Large intestine (tissue), 3 donors: Measurements from ENCODE around the gene RPRD1B. TPM values are rescaled to one million over a fixed set of nuclear protein-coding genes. Genes with fewer than 3 reads are reported as not detected.
A peak's percentile ranks its signal among the peaks of the same experiment; 100 is the strongest.

Experiments
- DNase-seq, 2 donors: peaks; one replicate each; pipeline versions ENCODE4 v3.0.0 to v3.0.0-alpha.2; 2013
- H3K27ac ChIP-seq: one replicate; pipeline ENCODE4 v1.5.1; 2013; ENCODE audit warnings: low read length
- H3K27me3 ChIP-seq: 2 replicates; pipeline ENCODE4 v1.6.1; 2013; ENCODE audit warnings: low read length; ENCODE audit not compliant: control insufficient read depth, insufficient read depth
- H3K36me3 ChIP-seq: 2 replicates; pipeline ENCODE4 v1.6.1; 2013; ENCODE audit warnings: low read length; ENCODE audit not compliant: control insufficient read depth, insufficient read depth
- H3K4me1 ChIP-seq: one replicate; pipeline ENCODE4 v1.6.1; 2013; ENCODE audit warnings: low read length; ENCODE audit not compliant: control insufficient read depth, insufficient read depth
- H3K4me3 ChIP-seq: one replicate; pipeline ENCODE4 v1.5.1; 2013; ENCODE audit warnings: low read length
- H3K9me3 ChIP-seq: one replicate; pipeline ENCODE4 v1.6.1; 2013; ENCODE audit warnings: mild to moderate bottlenecking, low read depth, low read length, moderate library complexity; ENCODE audit not compliant: control insufficient read depth
- WGBS: methylation state at CpG from one replicate; pipeline ENCODE4 v1.1.5; 2013; ENCODE audit warnings: low lambda C conversion rate; ENCODE audit not compliant: insufficient coverage; 5-methylcytosine and 5-hydroxymethylcytosine counted together
- polyA plus RNA-seq: library from polyadenylated mRNA; unstranded; fragments of 120-200 nt; gene quantifications from one replicate; pipeline ENCODE4 v1.2.1, GENCODE V29; 2013

Gene RPRD1B
- polyA plus RNA-seq, 1 donor: 49.0 TPM

GRCh38 chr20:38128691-38129090, 95.1 kb downstream of the RPRD1B start:
- Histone ChIP-seq H3K9me3 (no peaks in the 10 kb centered on the region), H3K27me3 (no peaks in the 10 kb centered on the region), H3K36me3 (peaks cover 53% of the 10 kb centered on the region), H3K4me3 (no peak overlapping the region), H3K27ac (peak overlapping the region; percentile 30), H3K4me1 (no peaks in the 10 kb centered on the region)
- DNase-seq: no peak
- no CpG with 5 or more reads among the region's 2 CpGs for WGBS

- DNase-seq: no peak
- Histone ChIP-seq H3K27me3 (no peaks in the 10 kb centered on the region), H3K4me1 (no peaks in the 10 kb centered on the region), H3K27ac (peak overlapping the region; percentile 30), H3K36me3 (peaks cover 60% of the 10 kb centered on the region), H3K4me3 (no peak overlapping the region), H3K9me3 (no peaks in the 10 kb centered on the region)
- no CpG with 5 or more reads among the region's 6 CpGs for WGBS
These were observed 95.8 kb downstream of the RPRD1B start for GRCh38 chr20:38129248-38129865.

GRCh38 chr20:38129893-38130609, 96.5 kb downstream of the RPRD1B start:
- H3K4me1 ChIP-seq: no peaks in the 10 kb centered on the region
- no peak overlapping the region for H3K4me3 ChIP-seq
- no peak for DNase-seq
- H3K27ac ChIP-seq: no peak overlapping the region
- WGBS: 100% methylated on average over 1 of the region's 15 CpGs
- peaks cover 67% of the 10 kb centered on the region for H3K36me3 ChIP-seq
- no peaks in the 10 kb centered on the region for H3K27me3 ChIP-seq
- no peaks in the 10 kb centered on the region for H3K9me3 ChIP-seq

GRCh38 chr20:38130687-38131587, 97.4 kb downstream of the RPRD1B start:
- Histone ChIP-seq H3K27ac (no peak overlapping the region), H3K4me1 (no peaks in the 10 kb centered on the region), H3K9me3 (no peaks in the 10 kb centered on the region), H3K27me3 (no peaks in the 10 kb centered on the region), H3K4me3 (no peak overlapping the region), H3K36me3 (peaks cover 76% of the 10 kb centered on the region)
- DNase-seq: no peak
- no CpG with 5 or more reads among the region's 19 CpGs for WGBS

GRCh38 chr20:38131588-38132121, 98.1 kb downstream of the RPRD1B start:
- DNase-seq: no peak
- peaks cover 83% of the 10 kb centered on the region for H3K36me3 ChIP-seq
- WGBS: no CpG with 5 or more reads among the region's 3 CpGs
- no peak overlapping the region for H3K27ac ChIP-seq
- no peaks in the 10 kb centered on the region for H3K4me1 ChIP-seq
- H3K4me3 ChIP-seq: no peak overlapping the region
- no peaks in the 10 kb centered on the region for H3K27me3 ChIP-seq
- H3K9me3 ChIP-seq: no peaks in the 10 kb centered on the region

- Histone ChIP-seq H3K4me3 (no peak overlapping the region), H3K9me3 (no peaks in the 10 kb centered on the region), H3K27ac (no peak overlapping the region), H3K27me3 (no peaks in the 10 kb centered on the region), H3K36me3 (peaks cover 90% of the 10 kb centered on the region), H3K4me1 (no peaks in the 10 kb centered on the region)
- no CpG with 5 or more reads among the region's 26 CpGs for WGBS
- DNase-seq: no peak
These were observed 98.8 kb downstream of the RPRD1B start for GRCh38 chr20:38132156-38132909.

GRCh38 chr20:38132910-38133501, 99.5 kb downstream of the RPRD1B start:
- Histone ChIP-seq H3K4me1 (no peaks in the 10 kb centered on the region), H3K27me3 (no peaks in the 10 kb centered on the region), H3K4me3 (no peak overlapping the region), H3K27ac (no peak overlapping the region), H3K9me3 (peaks cover 2% of the 10 kb centered on the region), H3K36me3 (peaks cover 97% of the 10 kb centered on the region)
- DNase-seq: no peak
- WGBS: no CpG with 5 or more reads among the region's 11 CpGs

GRCh38 chr20:38133680-38134426, 100.3 kb downstream of the RPRD1B start:
- DNase-seq: no peak

More at GRCh38 chr20:38133680-38134426, 100.3 kb downstream of the RPRD1B start:
- H3K4me1 ChIP-seq: no peaks in the 10 kb centered on the region
- peak overlapping the region; percentile 34 for H3K27ac ChIP-seq
- no peak overlapping the region for H3K4me3 ChIP-seq
- no peaks in the 10 kb centered on the region for H3K27me3 ChIP-seq
- H3K36me3 ChIP-seq: peaks cover 100% of the 10 kb centered on the region
- no CpG with 5 or more reads among the region's 10 CpGs for WGBS
- H3K9me3 ChIP-seq: peaks cover 2% of the 10 kb centered on the region
